ENCODE results near the gene FBXO3.
"Not testable (repeated sequence)": the region's sequence is repeated elsewhere in the genome, so short reads cannot be mapped to it uniquely, and the experiment has no call there.

The FBXO3 gene

DNA sequence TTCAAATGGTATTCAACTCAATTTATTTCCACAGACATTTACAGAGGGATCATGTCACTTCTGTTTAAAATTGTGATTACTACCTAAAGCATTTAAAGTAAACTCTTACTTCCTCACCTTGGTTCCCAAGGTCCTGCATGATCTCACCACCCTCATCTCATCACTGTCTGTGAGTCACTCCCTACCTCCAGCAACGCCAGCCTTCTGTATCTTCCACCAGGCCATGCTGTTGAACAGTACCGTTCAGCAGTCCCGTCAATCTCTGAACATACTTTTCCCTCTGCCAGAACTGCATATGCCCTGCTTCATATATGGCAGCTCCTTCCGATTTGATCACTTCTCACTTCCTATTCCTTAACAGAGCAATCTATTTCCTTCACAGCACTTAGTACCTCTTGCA lies 2.0 kb downstream of the FBXO3 start:
- DNase-seq (ENCODE audit: low read depth in 2 of 2): no peak

GRCh38 chr11:33770236-33770635 lies 4.1 kb downstream of the FBXO3 start:
- DNase-seq (ENCODE audit: low read depth in 2 of 2): no peak

- no peak for DNase-seq (ENCODE audit: low read depth in 2 of 2)
Observed at GRCh38 chr11:33769542-33769941, 4.8 kb downstream of the FBXO3 start.

DNA sequence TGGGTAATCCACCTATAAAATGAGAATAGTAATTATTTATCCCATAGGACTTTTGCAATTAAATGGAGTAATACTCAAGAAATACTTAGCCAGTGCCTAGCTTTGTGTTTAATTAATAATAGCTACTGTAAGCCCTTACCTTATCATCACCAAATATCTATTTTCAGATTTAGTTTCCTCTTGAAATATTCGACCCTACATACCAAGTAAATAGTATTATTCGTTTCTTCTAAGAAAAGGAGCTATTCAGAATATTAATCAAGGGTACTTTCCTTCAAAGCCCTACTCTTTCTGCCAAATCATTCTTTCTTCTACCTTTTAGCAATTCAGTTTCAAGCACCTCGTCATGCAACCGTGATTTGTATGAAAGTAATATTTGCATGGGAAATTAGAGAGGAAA lies 6.7 kb downstream of the FBXO3 start:
- DNase-seq (ENCODE audit: low read depth in 2 of 2): no peak

- no peak for DNase-seq (ENCODE audit: low read depth in 2 of 2)
Observed at GRCh38 chr11:33766085-33766484, 8.2 kb downstream of the FBXO3 start.

DNA sequence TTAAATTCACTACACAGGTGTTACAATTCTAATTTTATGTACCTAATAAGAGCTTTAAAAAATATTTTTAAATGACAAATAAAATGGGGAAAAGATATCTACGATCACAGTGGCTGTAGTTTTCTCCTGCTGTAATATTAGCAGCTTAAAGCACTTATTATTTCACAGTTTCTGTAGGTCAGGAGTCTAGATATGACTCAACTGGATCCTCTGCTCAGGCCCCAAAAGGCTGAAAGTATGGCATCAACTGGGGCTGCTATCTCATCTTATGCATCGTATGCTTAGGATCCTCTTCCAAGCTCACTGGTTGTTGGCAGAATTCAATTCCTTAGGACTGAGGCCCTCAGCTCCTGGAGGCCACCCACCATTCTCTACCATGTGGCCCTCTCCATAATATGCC lies 12.8 kb downstream of the FBXO3 start:
- DNase-seq (ENCODE audit: low read depth in 2 of 2): no peak

DNA sequence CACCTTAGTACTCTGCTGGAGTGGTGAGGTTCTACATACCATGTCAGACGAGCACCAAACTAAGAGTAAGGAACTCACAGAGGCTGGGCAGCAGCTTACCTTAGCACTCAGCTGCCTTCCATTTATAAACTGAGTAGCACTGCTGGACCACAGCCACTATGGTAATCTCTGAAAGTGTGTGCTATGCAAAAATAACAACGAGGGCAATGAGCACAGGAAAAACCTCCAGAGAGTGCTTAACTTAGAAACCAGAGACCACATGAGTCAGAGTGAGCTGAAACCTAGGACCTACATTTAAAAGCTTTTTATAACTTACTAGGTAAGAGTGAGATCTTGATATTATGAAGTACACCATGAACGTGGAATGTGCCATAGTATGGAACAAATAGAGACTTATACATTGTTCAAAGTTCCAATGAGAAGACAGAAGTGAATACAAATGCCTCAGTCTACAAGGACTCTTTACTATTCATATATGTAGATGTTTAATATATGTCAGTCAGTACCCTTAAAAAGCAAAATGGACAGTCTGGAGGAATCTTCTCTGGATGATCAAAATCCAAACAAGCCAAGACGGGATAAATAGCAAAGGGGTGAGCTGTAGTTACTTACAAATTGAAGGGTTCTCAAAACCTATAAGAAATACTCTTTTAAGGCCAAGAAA lies 20.9 kb downstream of the FBXO3 start:
- no peak for DNase-seq (ENCODE audit: low read depth in 2 of 2)

DNA sequence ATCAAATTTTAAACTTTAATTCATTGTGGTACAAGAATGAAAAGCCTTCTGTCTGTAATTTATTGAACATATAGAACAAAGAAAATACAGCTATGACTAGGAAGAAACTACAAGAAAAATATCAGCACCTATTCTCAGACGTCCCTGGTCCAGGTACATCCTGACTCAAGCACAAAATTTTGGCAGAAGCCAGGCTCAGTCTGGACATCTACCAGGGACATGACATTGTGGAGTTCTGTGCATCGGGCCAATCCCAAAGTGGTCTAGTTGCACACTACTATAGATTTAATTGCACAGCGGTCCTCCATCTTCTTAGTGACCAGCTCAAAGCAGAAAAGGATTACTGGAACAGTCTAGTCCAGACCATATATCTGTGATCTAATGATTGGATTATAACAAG lies 22.4 kb downstream of the FBXO3 start:
- DNase-seq (ENCODE audit: low read depth in 2 of 2): no peak

GRCh38 chr11:33747979-33748378 lies 26.3 kb downstream of the FBXO3 start:
- no peak for DNase-seq (ENCODE audit: low read depth in 2 of 2)

DNA sequence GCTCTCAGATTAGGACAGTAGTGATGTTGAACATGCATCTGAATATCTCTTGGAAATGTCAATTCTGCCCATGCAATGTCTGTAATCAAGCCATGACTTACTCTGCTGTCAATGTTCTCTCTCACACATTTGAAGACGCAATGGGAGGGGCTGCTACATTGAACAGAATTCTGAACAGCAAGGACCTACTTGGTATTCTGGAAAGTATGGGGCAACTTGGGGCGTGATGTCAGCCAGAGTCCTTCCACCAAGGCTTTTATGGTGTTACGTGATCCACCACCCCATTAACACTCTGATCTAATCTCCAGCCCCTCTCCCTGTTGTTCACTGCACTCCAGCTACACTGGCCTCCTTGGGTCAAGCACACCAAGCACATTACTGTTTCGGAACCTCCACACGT lies 31.0 kb downstream of the FBXO3 start:
- DNase-seq (ENCODE audit: low read depth in 2 of 2): no peak

DNA sequence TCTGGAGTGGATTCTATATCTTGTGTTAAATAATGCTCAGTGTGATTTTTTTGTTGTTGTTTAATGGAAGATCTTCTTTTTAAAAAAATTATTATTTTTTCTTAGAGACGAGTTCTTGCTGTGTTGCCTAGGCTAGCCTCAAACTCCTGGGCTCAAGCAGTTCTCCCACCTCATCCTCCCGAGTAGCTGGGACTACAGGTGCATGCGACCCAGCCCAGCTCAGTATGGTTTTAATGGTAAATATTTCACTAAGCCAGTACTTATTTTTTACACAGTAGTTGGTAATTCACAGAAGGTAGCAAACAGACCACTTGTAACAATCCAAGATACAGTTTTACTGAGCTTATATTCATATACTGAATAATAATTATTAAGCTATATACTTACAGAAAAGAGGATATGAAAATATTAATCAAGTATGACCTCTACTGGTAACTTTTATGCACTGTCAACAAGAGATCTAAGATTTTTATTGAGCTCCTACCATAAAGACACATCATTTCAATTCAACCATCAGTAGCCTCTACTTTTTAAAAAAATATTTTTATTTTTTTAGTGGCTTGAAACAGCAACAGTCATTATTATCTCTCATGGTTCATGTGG lies 32.0 kb downstream of the FBXO3 start:
- DNase-seq (ENCODE audit: low read depth in 2 of 2): no peak

GRCh38 chr11:33741806-33742205 lies 32.5 kb downstream of the FBXO3 start:
- no peak for DNase-seq (ENCODE audit: low read depth in 2 of 2)

- no peak for DNase-seq (ENCODE audit: low read depth in 2 of 2)
Observed at GRCh38 chr11:33737362-33737821, 36.9 kb downstream of the FBXO3 start.

DNA sequence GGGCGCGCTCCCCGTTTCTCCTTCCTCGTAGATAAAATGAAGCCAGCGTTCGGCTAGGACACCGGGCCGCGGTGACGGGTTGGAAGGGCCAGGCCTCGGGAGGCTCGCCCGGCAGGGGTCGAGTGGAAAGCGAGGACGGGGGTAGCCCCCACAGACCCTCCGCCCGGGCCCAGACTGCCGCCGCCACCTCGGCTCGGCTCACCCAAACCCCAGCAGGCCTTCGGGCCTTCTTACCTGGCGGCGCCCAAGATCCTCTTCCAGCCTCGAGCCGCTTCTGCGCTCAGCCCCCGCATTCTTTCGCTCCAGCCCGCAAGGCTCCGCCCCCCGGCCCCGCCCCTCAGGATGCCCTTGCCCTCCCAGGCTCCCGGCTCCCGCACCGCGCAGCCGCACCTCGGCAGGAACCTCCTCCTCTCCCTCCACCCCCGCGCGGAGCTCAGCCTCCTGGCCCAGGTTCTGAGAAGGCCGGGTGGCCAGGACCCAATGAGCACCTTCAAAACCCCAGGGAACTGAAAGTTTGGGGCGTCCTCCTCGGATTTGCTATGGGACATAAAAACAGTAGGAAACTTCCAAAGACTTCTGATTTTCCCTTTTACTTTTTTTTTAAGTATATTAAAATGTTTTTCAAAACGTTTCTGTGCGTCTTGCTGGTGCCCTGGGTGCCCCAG lies 38.0 kb downstream of the FBXO3 start, which contains the start of gene CD59:
Gene CD59 (minus strand): TSS at position 276 of the 665 bp plus-strand sequence. CDS start 13,978 bp downstream, outside the sequence.
- DNase-seq (ENCODE audit: low read depth in 2 of 2): peak; percentile 77 to 94

- DNase-seq (ENCODE audit: low read depth in 2 of 2): peak in 1 of 2 experiments; percentile 29
Observed at GRCh38 chr11:33735271-33736147, 38.8 kb downstream of the FBXO3 start.

DNA sequence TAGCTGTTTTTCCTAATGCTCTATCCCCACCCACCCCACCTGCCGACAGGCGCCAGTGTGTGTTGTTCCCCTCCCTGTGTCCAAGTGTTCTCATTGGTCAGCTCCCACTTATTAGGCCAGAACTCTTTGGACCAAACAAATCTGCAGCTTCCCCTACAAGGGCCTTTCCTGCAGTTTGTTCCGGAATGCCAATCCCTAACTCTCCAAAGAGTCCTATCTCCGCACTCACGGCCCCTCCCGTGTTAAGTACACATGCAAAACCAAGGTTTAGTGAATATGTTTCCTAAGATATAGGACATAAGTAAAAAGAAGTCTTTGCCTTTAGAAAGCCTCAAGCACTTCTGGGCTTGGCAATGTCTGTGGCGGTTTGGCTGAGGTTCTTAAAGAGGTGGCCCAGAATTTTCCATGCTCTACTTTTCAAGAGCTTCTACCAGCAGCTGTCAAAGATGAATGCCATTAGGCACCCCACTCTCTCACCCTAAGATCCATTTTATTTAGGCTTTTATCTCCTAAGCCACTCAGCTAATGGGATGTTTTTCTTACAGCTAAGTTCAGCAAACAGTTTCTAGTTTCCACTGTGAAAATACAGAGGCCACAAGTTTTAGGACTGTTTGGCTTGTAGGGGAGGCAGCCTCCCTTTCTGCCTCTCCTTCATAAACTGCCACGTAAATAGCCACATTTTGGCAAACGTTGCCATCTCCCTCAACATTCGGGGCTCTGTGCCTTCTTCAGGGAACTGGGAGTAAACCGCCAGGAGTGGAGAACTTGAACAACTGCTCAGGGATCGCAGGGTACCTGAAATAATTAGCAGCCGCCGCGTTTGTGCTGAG lies 39.7 kb downstream of the FBXO3 start:
- no peak for DNase-seq (ENCODE audit: low read depth in 2 of 2)

GRCh38 chr11:33733980-33734379 lies 40.3 kb downstream of the FBXO3 start:
- DNase-seq (ENCODE audit: low read depth in 2 of 2): no peak

- DNase-seq (ENCODE audit: low read depth in 2 of 2): peak in 1 of 2 experiments; percentile 12
Observed at GRCh38 chr11:33731723-33732531, 42.4 kb downstream of the FBXO3 start.

GRCh38 chr11:33730716-33731115 lies 43.6 kb downstream of the FBXO3 start:
- no peak for DNase-seq (ENCODE audit: low read depth in 2 of 2)

- not testable (repeated sequence) for DNase-seq (ENCODE audit: low read depth in 2 of 2)
Observed at GRCh38 chr11:33729072-33729664, 45.2 kb downstream of the FBXO3 start.

Measured in stimulated activated CD4-positive, alpha-beta T cell treated with anti-CD3 and anti-CD28 coated beads, Interleukin-12 subunit alpha, Interleukin-12 subunit beta, amount 100 ng/mL, for 24 hours (primary cell).